Karpas-422 (cell line): Measurements from ENCODE around the gene SEMA3A. TPM values are rescaled to one million over a fixed set of nuclear protein-coding genes. Genes with fewer than 3 reads are reported as not detected.
"Not testable (repeated sequence)": the region's sequence is repeated elsewhere in the genome, so short reads cannot be mapped to it uniquely, and the experiment has no call there.

Experiments
- DNase-seq: peaks from one replicate; pipeline ENCODE4 v3.0.0-alpha.2; 2015
- H2AFZ ChIP-seq: fragments of 200-600 bp; sonication (generic); 2 replicates; pipeline ENCODE4 v1.6.1; 2014; ENCODE audit warnings: antibody characterized with exemption, low read length, mixed read lengths
- H3K27ac ChIP-seq: fragments of 200-600 bp; sonication (generic); 2 replicates; pipeline ENCODE4 v1.5.1; 2014; ENCODE audit warnings: mild to moderate bottlenecking, low read length, moderate library complexity
- H3K27me3 ChIP-seq: fragments of 200-600 bp; sonication (generic); 2 replicates; pipeline ENCODE4 v1.6.1; 2014; ENCODE audit warnings: low read length, mixed read lengths
- H3K36me3 ChIP-seq: fragments of 200-600 bp; sonication (generic); 2 replicates; pipeline ENCODE4 v1.6.1; 2014; ENCODE audit warnings: low read length, mixed read lengths; ENCODE audit not compliant: insufficient read depth
- H3K4me1 ChIP-seq: fragments of 200-600 bp; sonication (generic); 2 replicates; pipeline ENCODE4 v1.6.1; 2014; ENCODE audit warnings: mild to moderate bottlenecking, low read length, mixed read lengths
- H3K4me2 ChIP-seq: fragments of 200-600 bp; sonication (generic); 2 replicates; pipeline ENCODE4 v1.6.1; 2014; ENCODE audit warnings: low read length, low read depth, mild to moderate bottlenecking; ENCODE audit not compliant: poor library complexity, severe bottlenecking
- H3K4me3 ChIP-seq: fragments of 200-600 bp; sonication (generic); 2 replicates; pipeline ENCODE4 v1.5.1; 2014; ENCODE audit warnings: mild to moderate bottlenecking, antibody characterized with exemption, low read length, mixed read lengths
- H3K79me2 ChIP-seq: fragments of 200-600 bp; sonication (generic); 2 replicates; pipeline ENCODE4 v1.6.1; 2014; ENCODE audit warnings: mild to moderate bottlenecking, low read length, mixed read lengths
- H3K9ac ChIP-seq: fragments of 200-600 bp; sonication (generic); 2 replicates; pipeline ENCODE4 v1.6.0; 2014; ENCODE audit warnings: low read length
- H3K9me2 ChIP-seq: fragments of 200-600 bp; sonication (generic), shearing (Covaris generic); replicated peaks from 2 replicates; pipeline ENCODE4 v1.6.0; 2014; ENCODE audit warnings: mild to moderate bottlenecking, low read length, moderate library complexity; ENCODE audit not compliant: insufficient read depth
- H3K9me3 ChIP-seq: fragments of 300-700, 200-600 bp; sonication (generic); 2 replicates; pipeline ENCODE4 v1.6.1; 2014; ENCODE audit warnings: low read length, mixed read lengths
- H4K20me1 ChIP-seq: fragments of 200-600 bp; sonication (generic); 2 replicates; pipeline ENCODE4 v1.6.1; 2014; ENCODE audit warnings: mild to moderate bottlenecking, antibody characterized with exemption, low read length, low read depth; ENCODE audit not compliant: insufficient read depth
- total RNA-seq: library from RNA; depleted of rRNA; stranded (reverse); fragments of >200 nt; shearing (Covaris generic); gene quantifications from 2 replicates; pipeline ENCODE4 v1.2.3, GENCODE V29; 2014; ENCODE audit warnings: low replicate concordance

SEMA3A gene
- total RNA-seq, 1 experiment from 2014 or later, result not detected

DNA sequence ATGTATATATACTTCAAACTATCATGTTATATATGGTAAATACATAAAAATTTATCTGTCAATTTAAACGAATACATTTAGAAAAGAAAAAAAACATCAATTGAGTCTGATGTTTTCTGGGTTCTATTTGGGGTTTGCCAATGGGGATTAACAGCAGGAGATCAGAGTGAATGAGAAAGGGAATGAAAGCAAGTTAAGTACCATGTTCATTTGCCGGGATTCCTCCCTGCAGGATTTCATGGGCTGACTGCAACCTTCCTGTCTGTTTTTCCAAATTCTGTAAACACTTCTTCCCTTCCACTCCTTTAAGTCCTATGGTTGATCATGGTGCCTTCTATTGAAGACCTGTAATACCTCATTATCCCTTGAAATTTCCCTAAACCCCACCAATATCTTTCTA is 33.9 kb upstream of the SEMA3A start:
- H2AFZ ChIP-seq, result no peak overlapping the region
- H3K79me2 ChIP-seq, result no peaks in the 10 kb centered on the region
- DNase-seq, result no peak

DNA sequence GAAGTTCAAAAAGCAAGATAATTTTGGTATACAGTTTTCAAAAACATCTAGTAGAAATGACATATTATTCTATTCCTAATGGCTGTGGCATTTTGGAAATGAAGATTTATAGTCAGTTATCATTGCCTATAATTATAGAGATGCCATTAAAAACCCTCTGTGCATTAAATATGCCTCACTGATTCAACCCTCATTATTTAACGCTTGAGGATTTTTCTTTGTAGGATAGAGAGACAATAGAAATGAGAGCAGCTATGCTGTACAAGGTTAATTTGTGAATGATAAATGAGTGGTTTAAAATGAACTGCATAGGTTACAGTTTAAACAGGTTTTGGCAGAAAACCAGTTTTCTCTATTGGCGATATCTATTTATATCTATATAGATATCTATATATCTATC is 32.2 kb upstream of the SEMA3A start:
- Histone ChIP-seq H3K9me2 (no peaks in the 10 kb centered on the region), H4K20me1 (no peaks in the 10 kb centered on the region), H3K4me3 (no peak overlapping the region), H3K9ac (no peak overlapping the region), H2AFZ (no peak overlapping the region), H3K4me1 (no peaks in the 10 kb centered on the region), H3K79me2 (no peaks in the 10 kb centered on the region), H3K27ac (no peak overlapping the region), H3K9me3 (peaks cover 21% of the 10 kb centered on the region), H3K27me3 (no peaks in the 10 kb centered on the region), H3K4me2 (no peak overlapping the region), H3K36me3 (no peaks in the 10 kb centered on the region)
- no peak for DNase-seq

More for the DNA sequence above, 33.9 kb upstream of the SEMA3A start:
- Histone ChIP-seq H3K27me3 (no peaks in the 10 kb centered on the region), H3K36me3 (no peaks in the 10 kb centered on the region), H3K4me2 (no peak overlapping the region), H3K9me2 (no peaks in the 10 kb centered on the region), H3K9me3 (peaks cover 29% of the 10 kb centered on the region), H3K27ac (no peak overlapping the region), H3K4me3 (no peak overlapping the region), H3K9ac (no peak overlapping the region), H4K20me1 (no peaks in the 10 kb centered on the region), H3K4me1 (no peaks in the 10 kb centered on the region)

DNA sequence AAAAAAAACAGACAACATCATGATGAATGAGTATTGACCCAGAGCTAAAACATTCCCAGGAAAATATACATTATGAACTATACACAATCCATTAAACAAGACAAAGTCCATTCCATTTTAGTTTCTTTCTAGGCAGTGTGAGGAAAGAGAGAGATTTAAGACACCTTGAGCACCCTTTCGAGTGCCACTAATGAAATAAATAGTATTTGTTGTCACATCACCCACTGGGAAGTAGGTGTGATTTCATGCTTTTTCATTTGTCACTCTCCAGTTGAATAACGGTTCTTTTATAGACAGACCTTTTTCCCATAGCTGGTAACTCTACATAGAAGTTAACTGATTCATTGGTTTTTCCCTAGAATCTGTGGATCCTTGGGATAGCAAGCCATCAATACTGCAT is 29.9 kb upstream of the SEMA3A start:
- Histone ChIP-seq H3K27me3 (no peaks in the 10 kb centered on the region), H3K9me2 (no peaks in the 10 kb centered on the region), H3K36me3 (no peaks in the 10 kb centered on the region), H2AFZ (no peak overlapping the region), H3K79me2 (no peaks in the 10 kb centered on the region), H4K20me1 (no peaks in the 10 kb centered on the region), H3K9me3 (peaks cover 30% of the 10 kb centered on the region), H3K4me2 (no peak overlapping the region), H3K27ac (no peak overlapping the region), H3K9ac (no peak overlapping the region), H3K4me1 (no peaks in the 10 kb centered on the region), H3K4me3 (no peak overlapping the region)
- DNase-seq, result no peak

DNA sequence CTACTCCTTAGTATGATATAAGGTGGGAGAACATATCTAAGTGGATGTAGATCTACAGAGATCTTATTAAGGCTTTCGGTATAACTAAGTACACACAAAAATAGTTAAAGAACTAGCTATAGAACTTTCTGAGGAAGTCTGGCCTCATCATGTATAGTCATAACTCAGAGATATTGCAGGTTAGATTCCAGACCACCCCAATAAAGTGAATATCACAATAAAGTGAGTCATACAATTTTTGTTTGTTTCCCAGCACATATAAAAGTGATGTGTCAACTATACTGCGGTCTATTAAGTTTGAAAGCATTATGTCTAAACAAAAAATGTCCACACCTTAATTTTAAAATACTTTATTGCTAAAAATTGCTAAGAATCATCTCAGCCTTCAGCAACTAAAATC is 24.7 kb upstream of the SEMA3A start:
- Histone ChIP-seq H4K20me1 (no peaks in the 10 kb centered on the region), H3K4me1 (no peaks in the 10 kb centered on the region), H3K36me3 (no peaks in the 10 kb centered on the region), H3K27me3 (no peaks in the 10 kb centered on the region), H3K27ac (no peak overlapping the region), H3K9me2 (no peaks in the 10 kb centered on the region), H3K79me2 (no peaks in the 10 kb centered on the region), H3K4me2 (no peak overlapping the region), H3K9me3 (peaks cover 18% of the 10 kb centered on the region), H3K4me3 (no peak overlapping the region), H3K9ac (no peak overlapping the region), H2AFZ (no peak overlapping the region)
- DNase-seq, result no peak

DNA sequence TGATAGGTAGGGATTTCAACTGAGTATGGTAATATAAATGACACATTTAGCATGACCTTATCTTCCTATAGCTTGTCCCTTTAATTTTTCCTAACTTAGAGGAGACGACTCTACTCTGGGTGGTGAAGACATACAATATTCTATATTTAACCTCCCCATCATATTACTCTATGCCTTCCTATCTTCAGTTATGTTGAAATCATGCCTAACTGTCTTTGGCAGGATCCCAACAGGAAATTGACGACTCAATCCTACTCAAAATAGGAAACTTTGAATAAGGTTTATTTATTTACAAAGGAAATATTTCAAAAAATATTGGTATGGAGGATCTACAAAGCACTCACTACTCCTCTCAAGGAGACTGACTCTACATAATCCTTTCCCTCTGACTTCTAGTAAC is 24.1 kb upstream of the SEMA3A start:
- H3K27ac ChIP-seq, result no peak overlapping the region
- H3K9ac ChIP-seq, result no peak overlapping the region
- H3K9me2 ChIP-seq, result no peaks in the 10 kb centered on the region
- no peaks in the 10 kb centered on the region for H4K20me1 ChIP-seq
- H3K79me2 ChIP-seq, result no peaks in the 10 kb centered on the region
- no peak overlapping the region for H2AFZ ChIP-seq
- no peaks in the 10 kb centered on the region for H3K4me1 ChIP-seq
- no peak for DNase-seq
- no peak overlapping the region for H3K4me2 ChIP-seq
- H3K36me3 ChIP-seq, result no peaks in the 10 kb centered on the region
- no peak overlapping the region for H3K4me3 ChIP-seq
- no peaks in the 10 kb centered on the region for H3K27me3 ChIP-seq
- peaks cover 17% of the 10 kb centered on the region for H3K9me3 ChIP-seq

DNA sequence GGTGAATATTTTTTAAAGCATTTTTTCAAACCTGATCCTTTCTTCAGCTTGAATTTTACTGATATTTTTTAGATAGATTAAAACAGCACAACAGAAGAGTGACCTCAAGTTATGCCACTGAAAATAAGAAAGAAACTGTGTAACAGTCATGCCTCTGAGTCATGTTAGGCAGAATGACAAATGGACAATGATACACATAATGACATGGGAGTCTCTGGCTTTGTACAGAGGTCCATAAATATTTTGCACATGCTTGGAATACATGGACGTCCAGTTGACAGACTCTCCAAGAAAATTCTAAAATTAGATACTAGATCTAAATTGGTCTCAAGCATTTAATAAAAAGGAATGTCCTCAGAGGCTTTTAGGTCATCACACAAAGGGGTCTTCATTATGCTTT is 21.9 kb upstream of the SEMA3A start:
- Histone ChIP-seq H3K79me2 (no peaks in the 10 kb centered on the region), H3K9ac (no peak overlapping the region), H3K9me3 (peaks cover 16% of the 10 kb centered on the region), H3K4me3 (no peak overlapping the region), H3K27ac (no peak overlapping the region), H2AFZ (no peak overlapping the region), H3K27me3 (no peaks in the 10 kb centered on the region), H3K9me2 (no peaks in the 10 kb centered on the region), H3K4me1 (no peaks in the 10 kb centered on the region), H4K20me1 (no peaks in the 10 kb centered on the region), H3K4me2 (no peak overlapping the region), H3K36me3 (no peaks in the 10 kb centered on the region)
- DNase-seq, result no peak

DNA sequence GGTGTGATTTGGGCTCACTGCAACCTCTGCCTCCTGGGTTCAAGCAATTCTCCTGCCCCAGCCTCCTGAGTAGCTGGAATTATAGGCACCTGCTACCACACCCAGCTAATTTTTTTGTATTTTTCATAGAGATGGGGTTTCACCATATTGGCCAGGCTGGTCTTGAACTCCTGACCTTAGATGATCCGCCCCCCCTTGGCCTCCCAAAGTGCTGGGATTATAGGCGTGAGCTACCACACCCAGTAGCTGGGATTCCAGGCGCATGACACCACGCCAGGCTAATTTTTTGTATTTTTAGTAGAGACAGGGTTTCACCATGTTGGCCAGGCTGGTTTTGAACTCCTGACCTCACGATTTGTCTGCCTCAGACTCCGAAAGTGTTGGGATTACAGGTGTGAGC is 20.2 kb upstream of the SEMA3A start:
- not testable (repeated sequence) for H2AFZ ChIP-seq, H3K9ac ChIP-seq, H3K4me1 ChIP-seq, H3K4me2 ChIP-seq, H4K20me1 ChIP-seq, H3K9me3 ChIP-seq, H3K79me2 ChIP-seq, H3K4me3 ChIP-seq, H3K27me3 ChIP-seq, DNase-seq, H3K27ac ChIP-seq, H3K36me3 ChIP-seq, H3K9me2 ChIP-seq

DNA sequence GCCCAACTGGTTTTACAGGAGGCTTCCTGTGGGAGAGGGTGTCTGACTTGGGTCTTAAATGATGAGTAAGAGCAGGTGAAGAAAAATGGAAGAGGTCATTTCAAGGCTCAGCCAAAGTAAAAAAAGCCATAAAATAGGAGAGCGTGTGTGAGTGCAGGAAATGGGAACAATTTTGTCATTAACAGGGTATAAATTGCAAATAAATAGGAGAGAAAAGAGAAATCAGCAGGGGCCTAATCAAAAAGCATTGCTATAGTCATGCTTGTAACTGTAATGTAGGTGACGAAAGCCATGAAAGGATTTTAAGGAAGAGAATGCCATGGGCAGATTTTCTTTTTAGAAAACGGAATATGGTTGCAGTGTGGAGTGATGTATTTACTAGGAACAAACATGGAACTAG is 15.7 kb upstream of the SEMA3A start:
- no peak overlapping the region for H3K27ac ChIP-seq
- no peaks in the 10 kb centered on the region for H3K79me2 ChIP-seq
- H3K9me2 ChIP-seq, result no peaks in the 10 kb centered on the region
- no peak for DNase-seq
- H3K27me3 ChIP-seq, result no peaks in the 10 kb centered on the region
- no peak overlapping the region for H3K4me3 ChIP-seq
- H3K9me3 ChIP-seq, result peaks cover 15% of the 10 kb centered on the region; the same call in 1 of the 2 replicates
- H3K4me2 ChIP-seq, result no peak overlapping the region
- no peaks in the 10 kb centered on the region for H3K4me1 ChIP-seq
- H2AFZ ChIP-seq, result no peak overlapping the region
- H3K9ac ChIP-seq, result no peak overlapping the region
- no peaks in the 10 kb centered on the region for H4K20me1 ChIP-seq
- no peaks in the 10 kb centered on the region for H3K36me3 ChIP-seq

DNA sequence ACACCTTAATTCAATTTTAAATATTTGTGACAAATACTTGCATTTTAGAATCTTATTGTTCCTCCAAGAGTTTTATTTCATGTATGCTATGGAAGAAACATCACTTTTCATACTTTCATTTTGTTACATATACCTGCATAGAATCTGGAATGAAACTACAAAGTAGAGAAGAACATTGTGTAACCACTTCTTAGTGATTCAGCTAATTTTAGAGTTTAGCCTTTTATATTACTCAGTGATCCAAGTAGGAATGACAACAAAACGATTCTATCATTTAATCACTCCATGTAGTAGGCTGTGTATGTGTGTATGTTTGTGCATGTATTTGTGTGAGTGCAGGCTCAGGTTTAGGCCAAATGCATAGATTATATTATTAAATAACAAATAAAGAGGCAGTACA is 14.4 kb upstream of the SEMA3A start:
- no peak for DNase-seq
- Histone ChIP-seq H3K9ac (no peak overlapping the region), H3K27me3 (no peaks in the 10 kb centered on the region), H3K4me3 (no peak overlapping the region), H3K79me2 (no peaks in the 10 kb centered on the region), H4K20me1 (no peaks in the 10 kb centered on the region), H3K4me1 (no peaks in the 10 kb centered on the region), H3K9me2 (no peaks in the 10 kb centered on the region), H3K9me3 (peaks cover 18% of the 10 kb centered on the region; the same call in 1 of the 2 replicates), H3K36me3 (no peaks in the 10 kb centered on the region), H2AFZ (no peak overlapping the region), H3K4me2 (no peak overlapping the region), H3K27ac (no peak overlapping the region)
